ENCODE results near the gene S100A5. TPM values are rescaled to one million over a fixed set of nuclear protein-coding genes. Genes with fewer than 3 reads are reported as not detected.

Gene S100A5
- total RNA-seq, 1 donor from 2014 or later = not detected

- no peaks in the 10 kb centered on the region for H3K36me3 Mint-ChIP-seq (ENCODE audit: insufficient read depth)
- TF ChIP-seq, protein P1, sequence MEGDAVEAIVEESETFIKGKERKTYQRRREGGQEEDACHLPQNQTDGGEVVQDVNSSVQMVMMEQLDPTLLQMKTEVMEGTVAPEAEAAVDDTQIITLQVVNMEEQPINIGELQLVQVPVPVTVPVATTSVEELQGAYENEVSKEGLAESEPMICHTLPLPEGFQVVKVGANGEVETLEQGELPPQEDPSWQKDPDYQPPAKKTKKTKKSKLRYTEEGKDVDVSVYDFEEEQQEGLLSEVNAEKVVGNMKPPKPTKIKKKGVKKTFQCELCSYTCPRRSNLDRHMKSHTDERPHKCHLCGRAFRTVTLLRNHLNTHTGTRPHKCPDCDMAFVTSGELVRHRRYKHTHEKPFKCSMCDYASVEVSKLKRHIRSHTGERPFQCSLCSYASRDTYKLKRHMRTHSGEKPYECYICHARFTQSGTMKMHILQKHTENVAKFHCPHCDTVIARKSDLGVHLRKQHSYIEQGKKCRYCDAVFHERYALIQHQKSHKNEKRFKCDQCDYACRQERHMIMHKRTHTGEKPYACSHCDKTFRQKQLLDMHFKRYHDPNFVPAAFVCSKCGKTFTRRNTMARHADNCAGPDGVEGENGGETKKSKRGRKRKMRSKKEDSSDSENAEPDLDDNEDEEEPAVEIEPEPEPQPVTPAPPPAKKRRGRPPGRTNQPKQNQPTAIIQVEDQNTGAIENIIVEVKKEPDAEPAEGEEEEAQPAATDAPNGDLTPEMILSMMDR (IDR thresholded peaks at IDR 0.05; ENCODE audit: unreplicated experiment) = no peak
- peaks cover 28% of the 10 kb centered on the region for H3K4me1 Mint-ChIP-seq (ENCODE audit: low read depth)
- H3K27ac Mint-ChIP-seq = no peak overlapping the region
- H3K9me3 Mint-ChIP-seq (ENCODE audit: low read depth) = no peaks in the 10 kb centered on the region
- DNase-seq (ENCODE audit: low spot score, unreplicated experiment) = no peak
- no peaks in the 10 kb centered on the region for H3K27me3 Mint-ChIP-seq
- H3K4me3 Mint-ChIP-seq (ENCODE audit: low read depth) = no peak overlapping the region
These were observed 1.2 kb upstream of the S100A5 start for GRCh38 chr1:153541641-153542590.

GRCh38 chr1:153539395-153540093, 1.2 kb downstream of the S100A5 start:
- Mint-ChIP-seq H3K36me3 (ENCODE audit: insufficient read depth) (no peaks in the 10 kb centered on the region), H3K9me3 (ENCODE audit: low read depth) (no peaks in the 10 kb centered on the region), H3K4me3 (ENCODE audit: low read depth) (no peak overlapping the region), H3K4me1 (ENCODE audit: low read depth) (peaks cover 12% of the 10 kb centered on the region), H3K27ac (no peak overlapping the region), H3K27me3 (no peaks in the 10 kb centered on the region)
- DNase-seq (ENCODE audit: low spot score, unreplicated experiment) = no peak
- TF ChIP-seq, protein P1 (IDR thresholded peaks at IDR 0.05; ENCODE audit: unreplicated experiment) = no peak

DNA sequence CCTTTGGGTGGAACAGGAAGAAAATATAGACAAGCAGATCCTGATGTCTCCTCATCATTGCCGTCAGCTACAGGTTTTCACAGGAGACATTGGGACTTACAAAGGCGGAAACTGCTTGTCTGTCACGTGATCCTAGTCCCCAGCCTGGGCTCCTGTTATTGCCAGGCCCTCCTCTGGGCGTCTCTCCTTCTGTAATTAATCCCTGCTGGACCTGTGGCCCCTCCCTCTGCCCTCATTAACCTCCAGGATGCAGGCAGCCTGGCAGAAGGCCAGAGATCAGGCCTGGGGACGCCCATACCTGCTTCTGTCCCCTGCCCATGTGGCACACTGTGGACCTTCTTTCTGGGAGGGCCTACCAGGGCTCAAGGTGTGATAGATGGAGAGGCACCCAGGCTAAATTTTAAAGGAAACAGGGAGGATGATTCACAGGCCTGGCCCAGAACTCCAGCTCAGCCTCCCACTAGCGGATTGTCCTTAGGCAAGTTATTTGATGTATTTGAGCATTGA, 2.4 kb downstream of the S100A5 start:
- no peak overlapping the region for H3K4me3 Mint-ChIP-seq (ENCODE audit: low read depth)

GRCh38 chr1:153537376-153537730, 3.4 kb downstream of the S100A5 start:
- H3K4me3 Mint-ChIP-seq (ENCODE audit: low read depth) = no peak overlapping the region
- peaks cover 25% of the 10 kb centered on the region for H3K4me1 Mint-ChIP-seq (ENCODE audit: low read depth)
- no peaks in the 10 kb centered on the region for H3K36me3 Mint-ChIP-seq (ENCODE audit: insufficient read depth)
- H3K9me3 Mint-ChIP-seq (ENCODE audit: low read depth) = no peaks in the 10 kb centered on the region
- H3K27me3 Mint-ChIP-seq = no peaks in the 10 kb centered on the region
- no peak for DNase-seq (ENCODE audit: low spot score, unreplicated experiment)
- TF ChIP-seq, protein P1 (IDR thresholded peaks at IDR 0.05; ENCODE audit: unreplicated experiment) = no peak
- H3K27ac Mint-ChIP-seq = no peak overlapping the region

More for the DNA sequence above, 2.4 kb downstream of the S100A5 start:
- Mint-ChIP-seq H3K36me3 (ENCODE audit: insufficient read depth) (no peaks in the 10 kb centered on the region), H3K27ac (peak overlapping the region; percentile 78), H3K9me3 (ENCODE audit: low read depth) (no peaks in the 10 kb centered on the region), H3K4me1 (ENCODE audit: low read depth) (peaks cover 15% of the 10 kb centered on the region), H3K27me3 (no peaks in the 10 kb centered on the region)
- TF ChIP-seq, protein P1 (IDR thresholded peaks at IDR 0.05; ENCODE audit: unreplicated experiment) = no peak
- no peak for DNase-seq (ENCODE audit: low spot score, unreplicated experiment)

- no peak overlapping the region for H3K4me3 Mint-ChIP-seq (ENCODE audit: low read depth)
- no peaks in the 10 kb centered on the region for H3K9me3 Mint-ChIP-seq (ENCODE audit: low read depth)
- peak overlapping the region; percentile 20 for H3K27ac Mint-ChIP-seq
- no peaks in the 10 kb centered on the region for H3K36me3 Mint-ChIP-seq (ENCODE audit: insufficient read depth)
- TF ChIP-seq, protein P1 (IDR thresholded peaks at IDR 0.05; ENCODE audit: unreplicated experiment) = no peak
- H3K27me3 Mint-ChIP-seq = no peaks in the 10 kb centered on the region
- H3K4me1 Mint-ChIP-seq (ENCODE audit: low read depth) = peaks cover 28% of the 10 kb centered on the region
- DNase-seq (ENCODE audit: low spot score, unreplicated experiment) = no peak
These were observed 3.9 kb downstream of the S100A5 start for GRCh38 chr1:153536671-153537375.

All from progenitor cell of endocrine pancreas (in vitro differentiated cells).